ENCODE data around the gene GRIA4. TPM values are rescaled to one million over a fixed set of nuclear protein-coding genes. Genes with fewer than 3 reads are reported as not detected.

Gene GRIA4
- total RNA-seq, 1 donor from 2014 or later = 0.27 TPM

DNA sequence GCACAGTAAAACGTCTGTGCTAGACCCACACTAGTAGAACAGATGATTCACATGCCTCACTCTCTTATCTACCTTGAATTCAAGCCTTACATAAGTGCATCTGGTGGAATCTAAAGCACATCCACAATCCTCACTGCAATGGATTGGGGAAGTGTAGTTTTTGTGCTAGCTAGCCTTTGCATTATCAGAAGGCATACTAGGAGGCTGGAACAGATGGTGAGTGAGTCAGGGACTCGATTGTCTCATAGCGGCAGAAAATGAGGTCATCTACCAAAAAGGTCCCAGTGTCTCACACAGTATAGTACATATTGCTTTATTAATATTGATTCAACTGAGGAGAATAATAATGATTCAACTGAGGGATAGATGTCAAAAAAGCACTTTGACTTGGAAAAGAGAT lies 402.9 kb downstream of the GRIA4 start:
- peaks cover 19% of the 10 kb centered on the region for H3K4me1 ChIP-seq (ENCODE audit: insufficient read depth, low read length)
- peaks cover 19% of the 10 kb centered on the region for H3K36me3 ChIP-seq (ENCODE audit: insufficient read depth, low read length)
- no peak for TF ChIP-seq EZH2 (IDR thresholded peaks at IDR 0.05; ENCODE audit: insufficient read depth, low read length)
- TF ChIP-seq, protein P1, sequence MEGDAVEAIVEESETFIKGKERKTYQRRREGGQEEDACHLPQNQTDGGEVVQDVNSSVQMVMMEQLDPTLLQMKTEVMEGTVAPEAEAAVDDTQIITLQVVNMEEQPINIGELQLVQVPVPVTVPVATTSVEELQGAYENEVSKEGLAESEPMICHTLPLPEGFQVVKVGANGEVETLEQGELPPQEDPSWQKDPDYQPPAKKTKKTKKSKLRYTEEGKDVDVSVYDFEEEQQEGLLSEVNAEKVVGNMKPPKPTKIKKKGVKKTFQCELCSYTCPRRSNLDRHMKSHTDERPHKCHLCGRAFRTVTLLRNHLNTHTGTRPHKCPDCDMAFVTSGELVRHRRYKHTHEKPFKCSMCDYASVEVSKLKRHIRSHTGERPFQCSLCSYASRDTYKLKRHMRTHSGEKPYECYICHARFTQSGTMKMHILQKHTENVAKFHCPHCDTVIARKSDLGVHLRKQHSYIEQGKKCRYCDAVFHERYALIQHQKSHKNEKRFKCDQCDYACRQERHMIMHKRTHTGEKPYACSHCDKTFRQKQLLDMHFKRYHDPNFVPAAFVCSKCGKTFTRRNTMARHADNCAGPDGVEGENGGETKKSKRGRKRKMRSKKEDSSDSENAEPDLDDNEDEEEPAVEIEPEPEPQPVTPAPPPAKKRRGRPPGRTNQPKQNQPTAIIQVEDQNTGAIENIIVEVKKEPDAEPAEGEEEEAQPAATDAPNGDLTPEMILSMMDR (IDR thresholded peaks at IDR 0.05; ENCODE audit: insufficient read depth, low read depth, low read length) = no peak
- no peaks in the 10 kb centered on the region for H3K9me3 ChIP-seq (ENCODE audit: insufficient read depth, low read depth, low read length)
- Mint-ChIP-seq H3K27me3 (ENCODE audit: low read depth, unreplicated experiment) (no peaks in the 10 kb centered on the region), H3K9me3 (ENCODE audit: unreplicated experiment) (peaks cover 2% of the 10 kb centered on the region), H3K36me3 (ENCODE audit: low read depth, unreplicated experiment) (peaks cover 18% of the 10 kb centered on the region), H3K4me1 (ENCODE audit: low read depth, unreplicated experiment) (peaks cover 30% of the 10 kb centered on the region), H3K27ac (ENCODE audit: unreplicated experiment) (peak overlapping the region; percentile 91), H3K4me3 (ENCODE audit: unreplicated experiment) (no peak overlapping the region)
- H4K20me1 ChIP-seq (ENCODE audit: insufficient read depth, low read length) = peaks cover 7% of the 10 kb centered on the region
- H3K27me3 ChIP-seq (ENCODE audit: insufficient read depth, low read length) = no peaks in the 10 kb centered on the region
- DNase-seq (ENCODE audit: low read depth) = peak; percentile 87
- H3K4me3 ChIP-seq (ENCODE audit: insufficient read depth, low read depth, low read length) = no peak overlapping the region
- peak; percentile 84 for FAIRE-seq
- H3K9ac ChIP-seq (ENCODE audit: low read length) = peak overlapping the region; percentile 72
- peaks cover 79% of the 10 kb centered on the region for H3K79me2 ChIP-seq (ENCODE audit: insufficient read depth, low read length)
- H2AFZ ChIP-seq (ENCODE audit: low read depth, low read length) = no peak overlapping the region
- H3K27ac ChIP-seq (ENCODE audit: low read depth, low read length) = peak overlapping the region; percentile 91
- H3K4me2 ChIP-seq (ENCODE audit: low read length) = peak overlapping the region; percentile 71

DNA sequence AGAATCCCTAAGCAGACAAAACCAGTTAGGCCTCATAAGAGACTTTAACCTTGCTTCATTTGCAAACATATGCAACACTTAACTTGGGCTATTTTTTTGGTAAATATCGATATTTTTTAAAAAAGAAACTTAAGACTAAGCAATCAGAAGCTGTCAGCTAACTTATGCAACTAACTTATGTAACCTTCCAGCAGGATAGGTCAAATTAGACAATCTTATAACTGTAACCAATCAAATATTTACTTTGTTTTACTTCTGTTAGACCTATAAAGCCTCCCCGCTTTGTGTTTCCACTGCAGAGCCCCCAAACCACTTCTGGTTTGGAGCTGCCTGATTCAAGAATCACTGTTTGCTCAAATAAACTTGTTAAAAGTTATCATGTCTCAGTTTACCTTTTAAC lies 404.2 kb downstream of the GRIA4 start:
- H3K4me2 ChIP-seq (ENCODE audit: low read length) = no peak overlapping the region
- peaks cover 19% of the 10 kb centered on the region for H3K4me1 ChIP-seq (ENCODE audit: insufficient read depth, low read length)
- no peaks in the 10 kb centered on the region for H3K27me3 ChIP-seq (ENCODE audit: insufficient read depth, low read length)

DNA sequence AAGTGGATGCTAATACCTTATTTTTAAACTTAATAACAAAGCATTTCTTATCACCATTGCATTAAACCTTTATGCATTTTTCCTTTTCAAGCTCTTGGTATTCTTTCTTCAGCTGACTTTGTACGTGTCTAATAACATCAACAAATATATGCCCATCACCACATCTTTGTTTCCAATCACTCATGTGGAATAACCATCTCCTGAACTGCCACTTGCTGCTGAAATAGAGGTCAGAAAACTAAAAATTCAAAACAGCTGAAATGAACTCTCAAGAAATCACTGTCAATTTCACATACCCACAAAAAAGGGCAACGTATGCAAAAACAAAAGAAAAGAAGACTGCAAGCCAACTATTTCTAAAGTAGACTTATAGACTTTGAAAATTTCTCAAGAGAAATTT lies 404.7 kb downstream of the GRIA4 start:
- H3K4me2 ChIP-seq (ENCODE audit: low read length) = no peak overlapping the region
- H3K27ac Mint-ChIP-seq (ENCODE audit: unreplicated experiment) = no peak overlapping the region
- peaks cover 19% of the 10 kb centered on the region for H3K4me1 ChIP-seq (ENCODE audit: insufficient read depth, low read length)
- H2AFZ ChIP-seq (ENCODE audit: low read depth, low read length) = no peak overlapping the region
- H3K4me3 ChIP-seq (ENCODE audit: insufficient read depth, low read depth, low read length) = no peak overlapping the region
- H3K27me3 ChIP-seq (ENCODE audit: insufficient read depth, low read length) = no peaks in the 10 kb centered on the region
- DNase-seq (ENCODE audit: low read depth) = no peak
- FAIRE-seq = no peak
- no peak overlapping the region for H3K27ac ChIP-seq (ENCODE audit: low read depth, low read length)
- no peak overlapping the region for H3K4me3 Mint-ChIP-seq (ENCODE audit: unreplicated experiment)
- no peaks in the 10 kb centered on the region for H3K9me3 ChIP-seq (ENCODE audit: insufficient read depth, low read depth, low read length)
- no peak for TF ChIP-seq EZH2 (IDR thresholded peaks at IDR 0.05; ENCODE audit: insufficient read depth, low read length)
- TF ChIP-seq, protein P1 (IDR thresholded peaks at IDR 0.05; ENCODE audit: insufficient read depth, low read depth, low read length) = no peak
- no peaks in the 10 kb centered on the region for H3K27me3 Mint-ChIP-seq (ENCODE audit: low read depth, unreplicated experiment)
- peaks cover 10% of the 10 kb centered on the region for H4K20me1 ChIP-seq (ENCODE audit: insufficient read depth, low read length)
- H3K79me2 ChIP-seq (ENCODE audit: insufficient read depth, low read length) = peaks cover 82% of the 10 kb centered on the region
- peaks cover 40% of the 10 kb centered on the region for H3K4me1 Mint-ChIP-seq (ENCODE audit: low read depth, unreplicated experiment)
- peaks cover 2% of the 10 kb centered on the region for H3K9me3 Mint-ChIP-seq (ENCODE audit: unreplicated experiment)
- H3K9ac ChIP-seq (ENCODE audit: low read length) = no peak overlapping the region
- peaks cover 10% of the 10 kb centered on the region for H3K36me3 ChIP-seq (ENCODE audit: insufficient read depth, low read length)
- H3K36me3 Mint-ChIP-seq (ENCODE audit: low read depth, unreplicated experiment) = peaks cover 14% of the 10 kb centered on the region

More for the DNA sequence above, 404.2 kb downstream of the GRIA4 start:
- peaks cover 37% of the 10 kb centered on the region for H3K4me1 Mint-ChIP-seq (ENCODE audit: low read depth, unreplicated experiment)
- H3K79me2 ChIP-seq (ENCODE audit: insufficient read depth, low read length) = peaks cover 79% of the 10 kb centered on the region
- peaks cover 16% of the 10 kb centered on the region for H3K36me3 ChIP-seq (ENCODE audit: insufficient read depth, low read length)
- DNase-seq (ENCODE audit: low read depth) (no peak), FAIRE-seq (no peak)
- peak overlapping the region; percentile 42 for H3K27ac Mint-ChIP-seq (ENCODE audit: unreplicated experiment)
- peaks cover 2% of the 10 kb centered on the region for H3K9me3 Mint-ChIP-seq (ENCODE audit: unreplicated experiment)
- no peak overlapping the region for H3K9ac ChIP-seq (ENCODE audit: low read length)
- H4K20me1 ChIP-seq (ENCODE audit: insufficient read depth, low read length) = peaks cover 9% of the 10 kb centered on the region
- H3K4me3 Mint-ChIP-seq (ENCODE audit: unreplicated experiment) = no peak overlapping the region
- no peak for TF ChIP-seq EZH2 (IDR thresholded peaks at IDR 0.05; ENCODE audit: insufficient read depth, low read length)
- TF ChIP-seq, protein P1 (IDR thresholded peaks at IDR 0.05; ENCODE audit: insufficient read depth, low read depth, low read length) = no peak
- H3K4me3 ChIP-seq (ENCODE audit: insufficient read depth, low read depth, low read length) = no peak overlapping the region
- H3K27ac ChIP-seq (ENCODE audit: low read depth, low read length) = peak overlapping the region; percentile 7
- no peak overlapping the region for H2AFZ ChIP-seq (ENCODE audit: low read depth, low read length)
- H3K36me3 Mint-ChIP-seq (ENCODE audit: low read depth, unreplicated experiment) = peaks cover 15% of the 10 kb centered on the region
- no peaks in the 10 kb centered on the region for H3K9me3 ChIP-seq (ENCODE audit: insufficient read depth, low read depth, low read length)
- H3K27me3 Mint-ChIP-seq (ENCODE audit: low read depth, unreplicated experiment) = no peaks in the 10 kb centered on the region
